HG03342 (cell line): ENCODE results near the gene OPA1.

Experiments
- ATAC-seq: cut with Tn5 transposase; IDR thresholded peaks from one replicate; pipeline ENCODE4 v1.9.1; 2021; ENCODE audit warnings: mild to moderate bottlenecking, moderate library complexity; ENCODE audit not compliant: unreplicated experiment

OPA1 gene

DNA sequence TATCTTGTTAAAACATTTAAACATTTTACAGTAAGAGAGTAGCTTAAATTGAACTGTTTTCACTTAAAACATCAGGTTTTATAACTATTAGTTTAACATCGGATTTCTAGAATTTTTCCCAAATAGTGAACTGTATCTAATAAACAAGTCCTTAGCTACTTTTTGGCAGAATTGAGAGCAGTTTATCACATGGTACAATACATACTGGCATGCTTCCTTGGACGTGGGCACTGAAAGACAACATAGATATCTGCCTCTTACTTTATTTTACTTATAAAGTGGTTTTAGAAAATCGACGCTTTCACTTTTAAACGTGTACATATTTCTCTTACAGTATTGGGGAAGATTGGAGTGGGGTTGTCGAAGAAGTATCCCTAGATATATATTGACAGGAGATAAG lies 52.8 kb downstream of the OPA1 start:
- no peak for ATAC-seq

DNA sequence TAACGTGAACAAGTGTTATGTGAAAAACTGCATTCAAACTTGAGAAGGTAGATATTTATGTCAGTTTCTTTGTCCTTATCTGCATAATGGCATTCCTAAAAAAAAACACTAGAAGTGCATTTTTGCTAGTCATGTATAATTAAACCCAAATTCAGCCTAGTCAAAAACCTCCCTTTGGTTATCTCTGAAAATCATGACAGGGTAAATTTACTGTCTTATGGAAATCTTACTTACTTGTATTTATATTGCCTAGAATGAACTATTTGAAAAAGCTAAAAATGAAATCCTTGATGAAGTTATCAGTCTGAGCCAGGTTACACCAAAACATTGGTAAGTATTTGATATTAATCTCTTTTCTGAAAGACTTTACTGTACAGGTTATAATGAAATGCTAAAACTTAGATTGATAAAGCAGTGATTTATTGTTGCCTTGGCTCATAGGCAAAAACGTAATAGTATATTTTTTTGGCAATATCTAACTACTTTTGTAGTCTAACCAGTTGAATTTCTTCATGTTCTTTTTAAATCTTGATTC lies 55.6 kb downstream of the OPA1 start:
- ATAC-seq, result no peak

GRCh38 chr3:193650585-193650984 lies 57.6 kb downstream of the OPA1 start:
- ATAC-seq, result no peak

DNA sequence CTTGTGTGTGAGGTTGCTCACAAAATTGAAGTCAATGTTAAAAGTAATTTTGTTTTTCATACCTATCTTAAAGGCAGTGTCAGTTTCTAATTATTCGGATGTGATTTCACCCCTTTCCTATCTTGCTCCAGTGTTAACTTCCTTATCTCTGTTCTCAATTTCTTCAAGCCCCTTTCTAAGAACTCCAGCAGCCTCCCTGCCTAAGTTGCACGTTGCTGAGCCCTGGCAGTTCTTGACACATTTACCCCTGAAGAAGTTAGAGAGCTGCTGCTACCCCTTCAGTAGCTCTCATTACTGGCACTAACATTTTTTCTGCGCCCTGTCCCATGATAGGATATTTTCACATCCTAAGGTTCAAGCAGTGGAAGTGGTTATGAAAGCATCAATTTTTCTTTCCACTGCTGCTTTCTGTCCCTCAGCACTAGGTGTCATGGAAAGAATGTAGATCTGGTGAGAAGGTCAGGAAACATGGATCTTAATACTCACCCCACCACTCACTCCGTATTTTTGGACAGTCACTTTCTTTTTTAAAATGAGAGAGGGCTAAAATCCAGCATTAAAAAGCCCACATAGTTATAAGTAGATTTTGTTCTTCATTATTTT lies 62.9 kb downstream of the OPA1 start:
- ATAC-seq, result no peak

DNA sequence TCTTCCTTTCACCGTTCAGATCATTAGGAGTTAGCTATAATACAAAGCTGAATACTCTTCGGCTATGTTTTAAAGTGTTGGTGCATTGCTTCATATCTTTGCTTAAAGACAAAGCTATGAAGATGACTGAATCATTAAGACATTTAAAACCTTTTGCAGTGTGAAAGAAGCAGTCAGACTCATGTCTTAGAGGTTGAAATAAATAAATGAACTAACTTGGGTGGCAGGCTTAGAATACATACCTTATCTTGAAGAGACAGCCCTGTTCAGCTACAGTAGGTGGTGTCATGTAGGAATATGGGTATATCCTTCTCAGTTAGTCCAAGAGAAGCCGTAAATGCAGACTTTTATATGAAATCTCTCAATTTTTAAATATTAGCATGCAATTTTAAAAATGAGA lies 63.4 kb downstream of the OPA1 start:
- ATAC-seq, result no peak

DNA sequence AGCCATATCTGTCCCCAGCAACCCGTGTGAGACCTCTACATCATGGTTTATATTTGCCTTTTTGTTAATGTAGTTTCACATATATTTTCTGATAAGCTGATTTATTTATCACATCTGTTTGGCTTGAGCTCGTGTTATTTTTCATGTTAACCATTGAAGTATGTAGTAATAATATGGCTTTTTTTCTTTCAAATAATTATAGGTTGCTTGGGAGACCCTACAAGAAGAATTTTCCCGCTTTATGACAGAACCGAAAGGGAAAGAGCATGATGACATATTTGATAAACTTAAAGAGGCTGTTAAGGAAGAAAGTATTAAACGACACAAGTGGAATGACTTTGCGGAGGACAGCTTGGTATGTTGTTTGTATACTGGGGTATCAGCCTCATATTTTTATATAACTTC lies 63.9 kb downstream of the OPA1 start:
- no peak for ATAC-seq

- ATAC-seq, result no peak
Observed at GRCh38 chr3:193660171-193660570, 67.2 kb downstream of the OPA1 start.

GRCh38 chr3:193660698-193661411 lies 67.8 kb downstream of the OPA1 start:
- no peak for ATAC-seq

- no peak for ATAC-seq
Observed at GRCh38 chr3:193662757-193663322, 69.8 kb downstream of the OPA1 start.

DNA sequence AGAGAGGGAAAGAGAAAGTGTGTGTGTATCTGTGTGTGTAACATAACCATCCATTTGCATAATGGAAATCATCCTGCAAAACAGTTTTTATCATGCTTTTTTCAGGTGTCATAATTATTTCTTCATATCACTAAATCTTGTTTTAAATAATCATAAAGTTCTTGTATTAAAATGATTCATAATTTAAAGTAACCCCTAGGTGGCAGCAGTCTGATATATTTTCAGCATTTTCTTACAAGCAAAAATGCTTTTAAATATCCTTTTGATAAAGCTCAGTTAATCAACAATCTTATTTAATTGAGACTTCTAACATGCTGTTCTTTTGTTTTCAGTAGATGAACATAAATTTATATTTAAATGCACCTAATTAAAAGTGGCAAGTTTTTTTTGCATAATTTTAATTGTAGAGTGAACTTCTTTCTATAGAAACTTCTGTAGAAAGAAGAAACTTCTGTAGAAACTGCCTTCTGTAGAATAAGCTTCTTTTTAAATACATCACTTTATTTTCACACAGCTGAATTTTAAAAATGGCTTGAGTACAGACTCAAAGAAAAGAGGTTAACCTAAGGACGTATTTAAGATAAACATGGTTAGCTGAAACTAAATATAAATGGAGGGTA lies 72.5 kb downstream of the OPA1 start:
- ATAC-seq, result no peak

DNA sequence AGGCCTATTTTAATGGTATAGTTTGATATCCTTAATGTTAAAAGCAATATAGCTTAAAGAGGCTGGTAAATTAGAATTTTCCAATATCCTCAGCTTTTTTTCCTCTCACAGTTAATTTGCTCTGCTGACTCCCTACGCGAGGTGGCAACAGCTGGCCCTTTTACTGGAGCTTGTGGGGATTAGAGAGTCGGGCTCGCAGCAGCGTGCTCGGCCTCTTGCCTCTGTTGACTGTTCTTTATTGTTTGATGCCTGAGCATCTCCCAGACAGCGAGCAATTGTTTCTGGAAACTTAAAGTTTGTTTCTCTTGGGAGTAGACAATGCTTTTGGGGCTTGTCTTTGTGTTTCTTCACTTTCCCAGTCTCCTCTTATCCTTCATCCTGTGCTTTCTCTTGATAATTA lies 80.8 kb downstream of the OPA1 start:
- no peak for ATAC-seq

- no peak for ATAC-seq
Observed at GRCh38 chr3:193674714-193675113, 81.7 kb downstream of the OPA1 start.

DNA sequence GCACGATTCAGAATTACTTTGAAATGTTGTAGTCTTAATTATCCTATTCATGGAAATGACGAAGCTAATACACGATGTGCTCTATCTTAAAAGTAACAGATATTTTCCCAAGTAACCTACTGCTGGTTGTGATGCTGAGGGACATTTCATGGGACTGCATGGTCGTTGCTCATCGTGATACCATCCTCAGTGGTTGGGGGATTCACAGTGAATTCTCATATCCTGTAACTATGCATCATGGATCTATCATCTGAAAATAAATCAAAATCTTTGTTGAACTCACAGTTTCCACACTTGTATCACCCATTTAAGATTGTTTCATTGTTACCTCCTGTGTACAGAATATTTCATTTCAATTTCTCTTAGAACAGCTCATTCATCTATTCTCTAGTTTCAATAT lies 84.7 kb downstream of the OPA1 start:
- no peak for ATAC-seq

DNA sequence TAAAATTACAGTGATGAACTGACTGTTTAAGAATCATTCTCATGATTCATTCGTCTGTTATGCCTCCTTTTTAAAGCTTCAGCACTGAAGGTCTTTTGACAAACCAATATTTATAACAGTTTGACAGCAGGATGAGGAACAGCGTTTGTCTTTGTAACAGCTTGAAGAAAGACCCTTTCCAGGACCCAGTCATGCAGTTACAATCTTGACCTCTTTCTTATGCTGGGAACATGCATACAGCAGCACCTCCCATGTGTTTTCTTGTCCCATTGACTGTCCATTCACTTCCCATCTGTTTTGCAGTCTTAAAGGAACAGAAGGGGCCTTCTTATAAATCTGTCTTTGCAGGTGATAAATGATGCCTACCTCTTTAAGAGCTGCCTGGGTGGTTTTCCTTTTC lies 87.2 kb downstream of the OPA1 start:
- no peak for ATAC-seq

DNA sequence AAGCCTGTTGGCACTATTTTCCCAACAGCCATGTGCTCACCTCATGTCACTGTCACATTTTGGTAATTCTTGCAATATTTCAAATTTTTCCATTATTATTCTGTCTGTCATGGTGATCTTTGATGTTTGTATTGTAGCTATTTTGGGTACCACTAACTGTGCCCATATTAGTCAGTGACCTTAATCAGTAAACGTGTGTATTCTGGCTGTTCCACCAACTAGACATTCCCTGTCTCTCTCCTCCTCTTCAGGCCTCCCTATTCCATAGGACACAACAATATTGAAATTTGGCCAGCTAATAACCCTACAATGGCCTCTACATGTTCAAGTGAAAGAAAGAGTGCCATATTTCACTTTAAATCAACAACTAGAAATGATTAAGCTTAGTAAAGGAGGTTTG lies 88.6 kb downstream of the OPA1 start:
- no peak for ATAC-seq

DNA sequence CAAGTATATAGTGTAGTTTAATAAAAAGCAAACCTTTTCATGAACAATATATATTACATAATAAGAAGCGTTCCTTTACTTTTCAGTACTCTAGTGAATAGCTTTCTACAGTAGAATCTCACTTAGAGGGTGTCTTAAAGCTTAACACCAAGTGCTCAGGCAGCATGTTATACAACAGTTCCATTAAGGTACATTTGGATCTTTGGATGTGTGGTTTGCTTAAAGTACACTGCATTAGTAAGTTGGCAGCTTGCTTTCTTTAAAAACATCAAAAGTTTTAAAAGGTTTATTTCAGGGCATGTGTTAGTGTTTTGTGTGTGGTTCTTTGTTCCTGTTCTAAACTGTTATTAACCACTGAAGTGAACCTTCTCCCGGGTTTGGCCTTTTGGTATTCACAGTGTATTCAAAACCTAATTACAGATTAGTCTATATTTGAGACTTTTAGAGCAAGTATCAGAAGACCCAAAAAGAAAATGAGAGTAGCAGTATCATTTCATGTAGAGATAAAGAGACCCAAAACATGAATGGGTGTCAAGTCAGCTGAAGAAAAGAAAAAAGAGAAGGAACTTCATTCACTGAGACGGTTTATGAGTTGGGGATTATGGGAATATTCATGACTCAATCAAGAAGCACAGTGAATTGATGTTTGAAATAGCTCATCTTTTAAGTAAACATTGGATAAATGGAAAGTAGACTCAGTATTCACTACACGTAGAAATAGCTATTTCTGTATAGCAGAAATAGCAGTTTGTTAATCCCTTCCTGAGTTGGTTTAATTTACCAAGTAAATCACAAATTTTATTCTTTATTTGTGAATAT lies 93.9 kb downstream of the OPA1 start:
- no peak for ATAC-seq

DNA sequence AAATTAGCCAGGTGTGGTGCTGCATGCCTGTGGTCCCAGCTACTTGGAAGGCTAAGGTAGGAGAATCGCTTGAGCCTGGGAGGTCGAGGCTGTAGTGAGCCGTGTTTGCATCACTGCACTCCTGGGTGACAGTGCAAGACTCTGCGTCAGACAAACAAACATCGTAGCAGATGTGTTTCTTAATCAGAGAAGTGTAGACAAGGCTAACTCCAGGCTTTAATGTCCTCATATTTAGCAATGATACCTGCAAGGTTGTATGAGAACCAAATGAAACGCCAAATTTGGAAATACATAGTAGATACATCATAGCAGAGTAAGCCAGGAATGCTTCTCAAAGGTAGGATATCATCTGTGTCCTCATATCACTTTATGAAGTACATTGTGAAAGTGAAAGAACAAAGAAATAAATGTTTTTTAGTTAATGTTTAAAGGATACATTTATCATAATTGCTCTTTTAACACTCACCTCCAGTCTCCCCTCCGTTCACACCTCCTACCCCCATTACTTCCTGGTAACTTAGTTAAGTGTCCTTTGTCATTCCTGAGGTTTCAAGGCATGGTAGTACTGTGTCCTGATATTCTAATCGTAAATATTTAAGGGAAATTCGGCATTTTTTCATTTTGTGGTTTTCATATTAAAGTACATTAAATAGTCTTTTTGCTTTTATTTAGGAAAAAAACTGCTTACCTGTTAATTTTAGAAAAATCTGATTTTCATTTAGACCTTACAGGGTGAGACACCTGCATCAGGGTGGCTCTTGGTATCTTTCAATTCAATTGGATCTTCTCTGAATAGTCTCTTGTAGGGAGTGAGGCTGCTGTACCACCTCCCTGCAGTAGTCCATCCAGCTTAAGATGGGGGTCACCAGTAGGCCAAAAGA lies 96.1 kb downstream of the OPA1 start:
- no peak for ATAC-seq

GRCh38 chr3:193693774-193694173 lies 100.8 kb downstream of the OPA1 start:
- no peak for ATAC-seq

GRCh38 chr3:193701953-193702635 lies 109.1 kb downstream of the OPA1 start:
- peak; percentile 54 for ATAC-seq
